ENCODE results near the gene LRWD1.

GRCh38 chr7:102418592-102418991 lies 46.2 kb upstream of the LRWD1 start:
- TF ChIP-seq CTCF (IDR thresholded peaks at IDR 0.05) (no peak), EP300 (IDR thresholded peaks at IDR 0.05) (no peak)

Data from sigmoid colon (tissue), 4 donors.